ENCODE measurements around the gene BCAP29.
A peak's percentile ranks its signal among the peaks of the same experiment; 100 is the strongest.
"Not testable (repeated sequence)": the region's sequence is repeated elsewhere in the genome, so short reads cannot be mapped to it uniquely, and the experiment has no call there.

The BCAP29 gene, protein sequence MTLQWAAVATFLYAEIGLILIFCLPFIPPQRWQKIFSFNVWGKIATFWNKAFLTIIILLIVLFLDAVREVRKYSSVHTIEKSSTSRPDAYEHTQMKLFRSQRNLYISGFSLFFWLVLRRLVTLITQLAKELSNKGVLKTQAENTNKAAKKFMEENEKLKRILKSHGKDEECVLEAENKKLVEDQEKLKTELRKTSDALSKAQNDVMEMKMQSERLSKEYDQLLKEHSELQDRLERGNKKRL

DNA sequence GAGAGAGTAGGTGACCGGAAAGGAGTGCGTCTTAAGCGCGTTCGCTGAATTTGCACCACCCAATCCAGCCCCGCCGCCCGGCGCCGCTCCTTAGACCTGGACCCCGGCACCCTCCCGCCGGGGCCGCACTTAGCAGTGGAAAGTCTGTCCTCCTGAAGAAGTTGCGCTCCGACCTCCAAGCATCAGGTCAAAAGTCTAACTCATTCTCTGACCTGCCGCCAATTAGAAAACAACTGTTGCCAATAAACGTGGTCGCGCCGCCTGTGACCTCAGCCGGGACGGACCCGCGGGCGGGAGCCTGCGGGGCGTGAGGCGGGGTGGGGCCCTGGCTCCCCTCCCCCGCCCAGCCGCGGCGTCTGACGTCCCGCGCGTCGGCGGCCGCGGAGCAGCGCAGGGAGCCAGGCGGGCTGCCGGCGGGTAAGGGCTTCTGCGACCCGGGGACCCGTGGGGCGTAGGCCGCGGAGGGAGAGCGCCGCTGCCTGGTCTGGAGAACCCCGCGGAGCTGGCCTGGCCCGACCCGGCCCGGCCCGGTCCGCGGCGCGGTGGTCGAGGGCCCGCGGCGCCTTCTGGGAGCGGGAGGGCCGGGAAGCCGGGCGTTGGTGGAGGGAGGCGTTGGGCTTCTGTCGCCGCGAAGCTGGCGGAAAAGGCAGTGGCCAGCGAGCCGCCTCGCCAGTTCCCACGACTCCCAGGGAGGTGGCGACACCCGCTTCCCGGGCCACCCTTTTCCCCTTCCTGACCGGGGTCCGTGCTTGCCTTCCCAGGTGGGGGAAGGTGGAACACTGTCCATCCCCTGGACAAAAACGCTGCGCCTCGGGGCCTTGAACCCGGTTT, at the start of gene BCAP29:
Gene BCAP29, plus strand, starts transcription at position 362 of the 831 bp plus-strand sequence. CDS start 527 bp downstream, outside the sequence.
- peak in 51 of 56 donors; percentile 8 to 83 (median 68) for DNase-seq

- DNase-seq: no peak
These were observed 49.3 kb upstream of the BCAP29 start for GRCh38 chr7:107530751-107531150.

DNA sequence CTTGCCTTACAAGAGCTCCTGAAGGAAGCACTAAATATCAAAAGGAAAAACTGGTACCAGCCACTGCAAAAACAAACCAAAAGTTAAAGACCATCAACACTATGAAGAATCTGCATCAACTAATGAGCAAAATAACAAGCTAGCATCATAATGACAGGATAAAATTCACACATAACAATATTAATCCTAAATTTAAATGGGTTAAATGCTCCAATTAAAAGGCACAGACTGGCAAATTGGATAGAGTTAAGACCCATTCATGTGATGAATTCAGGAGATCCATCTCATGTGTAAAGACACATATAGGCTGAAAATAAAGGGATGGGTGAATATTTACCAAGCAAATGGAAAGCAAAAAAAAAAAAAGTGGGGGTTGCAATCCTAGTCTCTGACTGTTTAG, 45.9 kb upstream of the BCAP29 start:
- no peak for DNase-seq

DNA sequence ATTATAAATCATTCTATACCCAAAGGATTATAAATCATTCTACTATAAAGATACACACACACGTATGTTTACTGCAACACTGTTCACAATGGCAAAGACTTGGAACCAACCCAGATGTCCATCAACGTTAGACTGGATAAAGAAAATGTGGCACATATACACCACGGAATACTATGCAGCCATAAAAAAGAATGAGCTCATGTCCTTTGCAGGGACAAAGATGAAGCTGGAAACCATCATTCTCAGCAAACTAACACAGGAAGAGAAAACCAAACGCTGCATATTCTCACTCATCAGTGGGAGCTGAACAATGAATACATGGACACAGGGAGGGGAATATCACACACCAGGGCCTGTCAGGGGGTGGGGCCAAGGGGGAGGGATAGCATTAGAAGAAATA, 42.8 kb upstream of the BCAP29 start:
- DNase-seq: not testable (repeated sequence)

DNA sequence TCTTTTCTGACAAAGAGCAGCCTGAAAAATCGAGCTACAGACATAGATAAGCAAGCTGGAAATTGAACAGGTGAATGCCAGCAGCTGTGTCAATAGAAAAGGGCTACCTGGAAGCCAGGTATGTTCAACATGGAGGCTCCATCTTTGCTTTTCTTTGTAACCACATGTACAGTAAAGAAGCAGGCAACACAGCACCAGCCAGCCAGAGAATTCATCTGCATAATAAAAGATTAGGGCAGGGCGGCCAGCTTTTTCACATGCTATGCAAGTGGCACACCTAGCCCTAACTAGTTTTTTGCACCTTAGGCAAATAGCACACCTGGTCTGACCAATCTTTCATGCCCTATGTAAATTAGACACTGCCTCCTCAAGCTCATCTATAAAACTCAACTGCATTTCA, 42.0 kb upstream of the BCAP29 start:
- no peak for DNase-seq

GRCh38 chr7:107543338-107543993, 36.6 kb upstream of the BCAP29 start:
- DNase-seq: no peak

DNA sequence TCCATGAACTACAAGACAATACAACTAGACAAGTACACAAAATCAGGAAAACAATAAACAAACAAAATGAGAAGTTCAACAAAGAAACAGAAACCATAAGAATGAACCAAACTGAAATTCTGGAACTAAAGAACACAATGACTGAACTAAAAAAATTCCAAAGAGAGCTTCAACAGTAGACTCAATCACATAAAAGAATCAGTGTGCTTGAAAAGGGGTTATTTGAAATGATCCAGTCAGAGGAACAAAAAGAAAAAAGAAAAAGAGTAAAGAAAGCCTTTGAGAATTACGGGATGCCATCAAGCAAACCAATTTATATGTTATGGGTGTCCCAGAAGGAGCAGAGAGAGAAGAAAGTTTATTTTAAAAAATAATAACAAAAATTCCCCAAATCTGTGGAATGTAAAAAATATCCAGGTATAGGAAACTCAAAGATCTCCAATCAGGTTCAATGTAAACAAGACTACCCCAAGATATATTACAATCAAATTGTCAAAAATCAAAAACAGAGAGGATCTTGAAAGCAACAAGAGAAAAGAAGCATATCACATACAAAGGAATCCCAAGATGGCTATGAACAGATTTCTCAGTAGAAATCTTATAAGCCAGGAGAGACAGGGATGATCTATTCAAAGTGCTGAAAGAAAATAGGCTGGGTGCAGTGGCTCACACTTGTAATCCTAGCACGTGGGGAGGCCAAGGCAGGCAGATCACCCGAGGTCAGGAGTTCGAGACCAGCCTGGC, 35.0 kb upstream of the BCAP29 start:
- DNase-seq: no peak

- no peak for DNase-seq
These were observed 28.1 kb upstream of the BCAP29 start for GRCh38 chr7:107551936-107552335.

GRCh38 chr7:107555893-107556292, 24.2 kb upstream of the BCAP29 start:
- DNase-seq: no peak

DNA sequence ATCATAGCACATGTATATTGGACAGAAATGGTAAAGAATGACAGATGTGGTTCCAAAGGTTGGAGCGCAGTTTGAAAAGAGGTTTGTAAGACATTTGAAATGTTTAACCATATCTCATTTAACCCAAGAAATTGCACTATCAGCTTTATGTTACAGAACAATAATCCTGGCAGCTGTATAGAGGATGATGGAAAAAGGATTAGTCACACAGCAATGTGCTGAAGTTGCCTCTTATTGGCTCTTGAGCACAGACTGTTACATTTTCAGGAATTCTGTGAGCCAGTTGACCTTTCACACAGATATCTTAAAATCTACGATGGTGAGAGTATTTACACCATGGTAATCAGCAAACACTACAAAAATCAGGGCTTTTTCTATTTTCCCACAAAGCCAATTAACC, 20.2 kb upstream of the BCAP29 start:
- DNase-seq: no peak

GRCh38 chr7:107560898-107561516, 19.0 kb upstream of the BCAP29 start:
- no peak for DNase-seq

DNA sequence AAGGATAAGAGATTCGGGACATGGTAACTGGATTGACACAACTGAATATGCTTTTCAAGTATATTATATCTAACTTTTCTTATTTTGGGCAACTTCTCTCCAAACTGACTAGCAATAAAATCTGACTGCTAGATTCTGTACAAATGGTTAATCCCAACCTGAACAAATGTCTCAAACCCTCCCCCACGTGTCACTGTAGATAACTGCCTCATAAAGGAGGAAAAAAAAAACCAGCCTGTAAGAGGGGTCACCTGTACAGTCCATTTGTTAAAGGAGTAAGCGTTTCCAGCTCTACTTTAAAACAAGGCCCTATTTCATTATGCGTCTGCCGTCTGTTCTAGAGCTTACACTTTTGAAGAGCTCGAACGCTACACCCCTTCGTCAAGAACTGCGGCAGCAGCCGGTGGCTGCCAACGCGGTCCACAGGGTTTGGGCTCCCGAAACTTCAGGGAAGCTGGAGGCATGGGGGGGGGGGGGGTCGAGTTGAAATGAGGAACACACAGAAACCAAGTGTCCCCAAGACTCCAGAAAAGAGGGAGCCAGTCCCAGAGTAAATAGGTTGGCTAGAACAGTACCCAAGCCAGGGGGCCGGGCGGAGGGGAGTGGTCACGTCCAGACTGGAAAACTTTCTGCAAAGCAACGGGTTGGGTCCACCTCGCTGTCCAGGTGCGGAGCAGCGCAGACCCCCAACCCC, 16.8 kb upstream of the BCAP29 start:
- DNase-seq: peak in 10 of 56 donors; percentile 33 to 74 (median 58)

GRCh38 chr7:107563775-107564552, 16.1 kb upstream of the BCAP29 start, which contains the start of the genes COG5 and DUS4L:
Gene COG5 (minus strand): TSS chr7:107563920. CDS start chr7:107563896, 24 bp downstream.
Gene DUS4L (plus strand): TSS chr7:107563971. CDS start chr7:107567071, 3,100 bp downstream.
- peak in 55 of 56 donors; percentile 23 to 89 (median 77) for DNase-seq

DNA sequence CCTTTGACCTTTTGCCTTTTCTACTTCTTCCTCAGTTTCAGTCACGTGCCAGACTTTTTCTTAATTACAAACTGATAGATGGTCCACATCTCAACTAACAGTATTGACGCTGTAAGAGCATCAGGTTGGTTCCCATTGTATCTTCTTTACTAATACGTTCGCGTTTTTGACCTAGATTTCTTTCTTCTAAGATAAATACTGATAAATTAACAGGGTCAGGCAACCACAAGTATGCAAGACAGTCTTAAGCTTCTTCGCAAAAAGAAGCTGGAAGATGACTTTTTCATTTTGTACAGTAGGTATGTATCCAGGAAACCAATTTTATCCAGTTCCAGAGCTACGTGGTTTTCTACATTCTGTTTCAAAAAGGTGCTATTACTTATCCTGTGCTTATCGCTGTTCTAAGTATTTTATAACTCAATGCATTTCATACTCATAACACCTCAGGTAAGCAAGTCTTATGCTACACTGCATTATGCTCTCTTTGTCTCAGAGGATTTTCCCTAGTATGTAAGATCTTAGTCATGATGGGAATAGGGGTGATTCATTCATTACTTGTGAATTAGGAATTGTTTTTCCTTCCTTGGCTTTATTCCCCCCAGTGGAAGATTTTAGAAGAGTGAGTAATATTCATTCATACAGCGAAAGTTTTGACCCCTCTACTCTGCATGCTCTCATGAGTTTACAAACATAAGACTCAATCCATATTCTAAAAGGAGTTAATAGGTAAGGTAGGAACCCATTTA, 15.3 kb upstream of the BCAP29 start:
- no peak for DNase-seq

DNA sequence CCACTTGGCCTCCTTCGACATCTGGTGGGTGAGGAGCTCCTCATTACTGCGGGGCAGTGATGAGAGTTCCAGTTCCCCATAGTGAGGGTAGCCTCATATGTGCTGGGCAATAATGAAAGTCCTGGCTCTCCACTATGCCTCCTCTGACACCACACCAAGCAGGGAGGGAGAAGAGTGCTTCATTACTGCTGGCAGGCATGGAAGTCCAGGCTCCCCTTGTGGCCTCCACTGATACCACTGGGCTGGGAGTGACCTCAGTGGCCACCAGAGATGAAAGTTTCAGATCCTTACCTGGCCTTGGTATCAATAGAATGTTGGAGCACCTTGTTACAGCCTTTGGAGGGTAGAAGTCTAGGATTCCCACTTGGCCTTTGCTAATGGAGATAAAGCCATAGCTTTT, 9.7 kb upstream of the BCAP29 start:
- DNase-seq: no peak

DNA sequence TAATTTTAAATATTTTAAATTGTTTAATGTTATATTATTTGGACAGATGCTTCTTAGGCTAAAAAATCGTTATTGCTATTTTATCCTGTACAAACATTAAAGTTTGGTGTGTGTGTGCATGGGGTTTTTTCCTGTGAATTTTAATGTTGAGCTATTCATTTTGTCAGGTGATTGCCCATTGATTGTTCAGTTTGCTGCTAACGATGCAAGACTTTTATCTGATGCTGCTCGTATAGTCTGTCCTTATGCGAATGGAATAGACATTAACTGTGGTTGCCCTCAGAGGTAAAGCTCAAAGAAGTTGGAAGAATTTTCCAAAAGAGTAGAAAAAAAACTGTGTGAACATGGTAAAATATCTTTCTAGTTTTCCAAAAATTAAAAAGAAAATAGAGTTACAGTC, 6.5 kb upstream of the BCAP29 start:
- DNase-seq: no peak

DNA sequence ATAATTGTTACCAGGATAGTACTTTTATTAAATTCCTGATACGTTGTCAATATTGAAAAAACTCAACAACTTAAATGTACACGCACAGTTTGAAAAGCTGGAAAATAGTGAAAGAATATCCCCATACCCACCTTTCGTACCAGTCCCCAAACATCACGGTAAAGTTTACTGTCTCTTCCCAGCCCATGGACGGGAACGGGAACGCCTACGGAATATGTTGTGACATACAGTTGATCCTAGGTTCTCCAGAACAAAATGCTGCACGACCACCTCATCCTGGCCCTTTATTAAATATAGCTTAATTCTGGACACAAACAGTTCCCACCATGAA, 527 bp upstream of the BCAP29 start:
- no peak for DNase-seq

- no peak for DNase-seq
These were observed 804 bp downstream of the BCAP29 start for GRCh38 chr7:107580716-107581383.

Data from nucleus accumbens (tissue), 56 donors.